BJ (cell line): Measurements from ENCODE around the gene LDHAL6B. TPM values are rescaled to one million over a fixed set of nuclear protein-coding genes. Genes with fewer than 3 reads are reported as not detected.

Experiments used
- CTCF ChIA-PET: fragments of 350-600 bp; formaldehyde crosslinking; extraction: SDS; loops from one replicate; lab custom pipeline; 2021; ENCODE audit warnings: antibody characterized with exemption, inconsistent platforms; lab: Yijun Ruan, JAX
- POLR2A ChIA-PET: fragments of 300-600 bp; sonication (Branson Sonifier 250); formaldehyde crosslinking; extraction: SDS; loops from one replicate; lab custom pipeline; 2021; ENCODE audit warnings: antibody characterized with exemption; lab: Charles Lee
- DNase-seq: peaks from one replicate; pipeline ENCODE4 v3.0.0-alpha.2; 2011; ENCODE audit warnings: low read depth
- H3K27me3 ChIP-seq: 2 replicates; pipeline ENCODE4 v1.6.0; 2011; ENCODE audit warnings: low read length; ENCODE audit not compliant: control insufficient read depth, insufficient read depth
- H3K36me3 ChIP-seq: 2 replicates; pipeline ENCODE4 v1.5.1; 2011; ENCODE audit warnings: low read length; ENCODE audit not compliant: control insufficient read depth, insufficient read depth
- H3K4me3 ChIP-seq: 2 replicates; pipeline ENCODE4 v1.5.1; 2011; ENCODE audit warnings: low read depth, mild to moderate bottlenecking, control low read depth, low read length
- CTCF ChIP-seq: IDR thresholded peaks from 2 replicates; pipeline ENCODE4 v1.5.1; 2011; ENCODE audit warnings: low read depth, mild to moderate bottlenecking, control low read depth, inconsistent platforms, low read length, moderate library complexity; ENCODE audit not compliant: insufficient read depth
- polyA plus RNA-seq: library from polyadenylated mRNA; depleted of rRNA; stranded (reverse); fragments of >200 nt; gene quantifications from 2 replicates; pipeline ENCODE4 v1.2.3, GENCODE V29; 2011

Gene LDHAL6B
- polyA plus RNA-seq, 1 experiment: not detected

GRCh38 chr15:59177317-59177660, 29.4 kb upstream of the LDHAL6B start:
- peaks cover 2% of the 10 kb centered on the region for H3K36me3 ChIP-seq
- TF ChIP-seq CTCF: no peak
- CTCF ChIA-PET: interaction anchor here (1.3 to 1.4 kb wide), 2 partner anchors 9 to 13 kb away, joined by 3 to 4 read pairs; no protein-coding TSS in a partner anchor
- DNase-seq: no peak
- no peaks in the 10 kb centered on the region for H3K27me3 ChIP-seq
- POLR2A ChIA-PET: no interaction called here
- no peak overlapping the region for H3K4me3 ChIP-seq

GRCh38 chr15:59178151-59178695, 28.4 kb upstream of the LDHAL6B start:
- ChIA-PET POLR2A (no interaction called here), CTCF (interaction anchor here (1.3 to 1.4 kb wide), 2 partner anchors 8 to 12 kb away, joined by 3 to 4 read pairs; no protein-coding TSS in a partner anchor)
- H3K27me3 ChIP-seq: no peaks in the 10 kb centered on the region
- TF ChIP-seq CTCF: no peak
- no peak for DNase-seq
- H3K36me3 ChIP-seq: peaks cover 2% of the 10 kb centered on the region
- H3K4me3 ChIP-seq: no peak overlapping the region

- ChIA-PET POLR2A (no interaction called here), CTCF (no interaction called here)
- no peak for TF ChIP-seq CTCF
- DNase-seq: no peak
- H3K4me3 ChIP-seq: no peak overlapping the region
- H3K36me3 ChIP-seq: peaks cover 2% of the 10 kb centered on the region
- H3K27me3 ChIP-seq: no peaks in the 10 kb centered on the region
Observed at GRCh38 chr15:59179717-59180116, 26.9 kb upstream of the LDHAL6B start.

GRCh38 chr15:59180945-59181600, 25.6 kb upstream of the LDHAL6B start:
- Histone ChIP-seq H3K27me3 (no peaks in the 10 kb centered on the region), H3K4me3 (no peak overlapping the region), H3K36me3 (peaks cover 2% of the 10 kb centered on the region)
- ChIA-PET CTCF (interaction anchor here (0.6 kb wide), 1 partner anchor 155 kb away, joined by 5 read pairs; no protein-coding TSS in a partner anchor), POLR2A (no interaction called here)
- no peak for TF ChIP-seq CTCF
- DNase-seq: no peak

- POLR2A ChIA-PET: no interaction called here
- Histone ChIP-seq H3K36me3 (peaks cover 5% of the 10 kb centered on the region; the same call in 1 of the 2 replicates), H3K27me3 (no peaks in the 10 kb centered on the region), H3K4me3 (no peak overlapping the region)
- no peak for DNase-seq
- CTCF ChIA-PET: interaction anchor here (0.7 kb wide), 1 partner anchor 8 kb away, joined by 3 read pairs; no protein-coding TSS in a partner anchor
- TF ChIP-seq CTCF: no peak
Observed at GRCh38 chr15:59185725-59186124, 20.9 kb upstream of the LDHAL6B start.
